Cortex of kidney (tissue), 1 donor: ENCODE results near the gene EGR4.

Experiments
- DNase-seq: peaks from one replicate; lab custom pipeline; 2025; lab: John Stamatoyannopoulos, UW

EGR4 gene

GRCh38 chr2:73290049-73290839, 3.1 kb downstream of the EGR4 start:
- DNase-seq: no peak

- no peak for DNase-seq
These were observed 4.0 kb downstream of the EGR4 start for GRCh38 chr2:73289304-73289703.

- DNase-seq: no peak
These were observed 7.2 kb downstream of the EGR4 start for GRCh38 chr2:73286134-73286655.

GRCh38 chr2:73285159-73285739, 8.1 kb downstream of the EGR4 start:
- no peak for DNase-seq

- no peak for DNase-seq
These were observed 8.8 kb downstream of the EGR4 start, which contains the start of gene FBXO41 for GRCh38 chr2:73284296-73285158. Gene FBXO41, minus strand, starts transcription at chr2:73284478. Its CDS starts 14,848 bp downstream, at chr2:73269630.

- DNase-seq: no peak
These were observed 9.6 kb downstream of the EGR4 start for GRCh38 chr2:73283545-73284295.

- no peak for DNase-seq
These were observed 10.3 kb downstream of the EGR4 start for GRCh38 chr2:73282924-73283544.

- no peak for DNase-seq
These were observed 12.1 kb downstream of the EGR4 start for GRCh38 chr2:73281244-73281643.

GRCh38 chr2:73279852-73280251, 13.5 kb downstream of the EGR4 start:
- DNase-seq: no peak

GRCh38 chr2:73272270-73272669, 21.1 kb downstream of the EGR4 start:
- DNase-seq: no peak

- DNase-seq: no peak
These were observed 23.5 kb downstream of the EGR4 start for GRCh38 chr2:73269686-73270465.

- no peak for DNase-seq
These were observed 24.3 kb downstream of the EGR4 start for GRCh38 chr2:73268830-73269685.

- no peak for DNase-seq
These were observed 24.9 kb downstream of the EGR4 start for GRCh38 chr2:73268366-73268829.

- no peak for DNase-seq
These were observed 26.3 kb downstream of the EGR4 start for GRCh38 chr2:73267008-73267407.

GRCh38 chr2:73266061-73266901, 27.1 kb downstream of the EGR4 start:
- no peak for DNase-seq

GRCh38 chr2:73265298-73266060, 27.9 kb downstream of the EGR4 start:
- DNase-seq: no peak

- no peak for DNase-seq
These were observed 28.6 kb downstream of the EGR4 start for GRCh38 chr2:73264783-73265182.

GRCh38 chr2:73264332-73264606, 29.1 kb downstream of the EGR4 start:
- no peak for DNase-seq
